Medulla oblongata (tissue), 1 donor: Measurements from ENCODE around the gene SLC25A34.
"Not testable (repeated sequence)": the region's sequence is repeated elsewhere in the genome, so short reads cannot be mapped to it uniquely, and the experiment has no call there.

Source experiments
- DNase-seq: peaks from one replicate; pipeline ENCODE4 v3.0.0-alpha.2; 2015; ENCODE audit errors: extremely low spot score

The SLC25A34 gene

GRCh38 chr1:15736038-15736891 lies at the start of gene SLC25A34:
SLC25A34 (plus strand) TSS chr1:15736258; CDS start chr1:15736486, 228 bp downstream.
- DNase-seq, result no peak

GRCh38 chr1:15687446-15687845 lies 48.6 kb upstream of the SLC25A34 start:
- no peak for DNase-seq

- DNase-seq, result no peak
Measured at GRCh38 chr1:15690317-15690716, 45.7 kb upstream of the SLC25A34 start.

GRCh38 chr1:15691434-15692032 lies 44.5 kb upstream of the SLC25A34 start:
- DNase-seq, result peak; percentile 33

GRCh38 chr1:15692121-15692682 lies 43.9 kb upstream of the SLC25A34 start:
- no peak for DNase-seq

GRCh38 chr1:15693371-15693770 lies 42.7 kb upstream of the SLC25A34 start:
- DNase-seq, result no peak

GRCh38 chr1:15696956-15697521 lies 39.0 kb upstream of the SLC25A34 start:
- peak; percentile 86 for DNase-seq

GRCh38 chr1:15698201-15698600 lies 37.9 kb upstream of the SLC25A34 start:
- no peak for DNase-seq

GRCh38 chr1:15699321-15699720 lies 36.7 kb upstream of the SLC25A34 start:
- not testable (repeated sequence) for DNase-seq

- no peak for DNase-seq
Measured at GRCh38 chr1:15700508-15700907, 35.5 kb upstream of the SLC25A34 start.

GRCh38 chr1:15701784-15702183 lies 34.3 kb upstream of the SLC25A34 start:
- DNase-seq, result no peak

GRCh38 chr1:15702722-15703550 lies 33.1 kb upstream of the SLC25A34 start:
- no peak for DNase-seq

- DNase-seq, result peak; percentile 91
Measured at GRCh38 chr1:15703562-15703961, 32.5 kb upstream of the SLC25A34 start.

GRCh38 chr1:15704526-15705183 lies 31.4 kb upstream of the SLC25A34 start:
- no peak for DNase-seq

- no peak for DNase-seq
Measured at GRCh38 chr1:15705184-15705566, 30.9 kb upstream of the SLC25A34 start.

GRCh38 chr1:15706751-15707150 lies 29.3 kb upstream of the SLC25A34 start:
- no peak for DNase-seq

- DNase-seq, result peak; percentile 21
Measured at GRCh38 chr1:15707239-15707925, 28.7 kb upstream of the SLC25A34 start.

GRCh38 chr1:15708486-15709137 lies 27.4 kb upstream of the SLC25A34 start:
- DNase-seq, result no peak

- DNase-seq, result no peak
Measured at GRCh38 chr1:15709226-15709625, 26.8 kb upstream of the SLC25A34 start.

- DNase-seq, result no peak
Measured at GRCh38 chr1:15712168-15712567, 23.9 kb upstream of the SLC25A34 start.
